Prostate gland (tissue), 2 donors: ENCODE results near the gene POLD1. TPM values are rescaled to one million over a fixed set of nuclear protein-coding genes. Genes with fewer than 3 reads are reported as not detected.

Experiments
- DNase-seq: peaks from one replicate; pipeline ENCODE4 v3.0.0-alpha.2; 2019; ENCODE audit warnings: low spot score
- H3K27ac ChIP-seq, 2 donors: fragments of 200-600 bp; sonication (generic); 2 replicates each; pipeline ENCODE4 v1.5.1; 2017 to 2019
- H3K27me3 ChIP-seq: fragments of 200-600 bp; sonication (generic); replicated peaks from 2 replicates; pipeline ENCODE4 v1.5.1; 2019; ENCODE audit not compliant: insufficient read depth
- H3K36me3 ChIP-seq, 2 donors: fragments of 200-600 bp; sonication (generic); 1 replicate in 1 of 2; 2 replicates in 1 of 2; pipeline versions ENCODE4 v1.5.1 to v1.8.1; 2017 to 2019
- H3K4me1 ChIP-seq: fragments of 200-600 bp; sonication (generic); replicated peaks from 2 replicates; pipeline ENCODE4 v1.5.1; 2019
- H3K4me3 ChIP-seq, 2 donors: fragments of 200-600 bp; sonication (generic); 2 replicates each; pipeline ENCODE4 v1.5.1; 2017 to 2019
- H3K9me3 ChIP-seq: fragments of 200-600 bp; sonication (generic); 2 replicates; pipeline ENCODE4 v1.5.1; 2017
- POLR2A ChIP-seq: fragments of 450-650 bp; IDR thresholded peaks from one replicate; pipeline ENCODE4 v1.6.1; 2016; ENCODE audit warnings: antibody characterized with exemption, mild to moderate bottlenecking
- POLR2AphosphoS5 ChIP-seq: sonication (generic); formaldehyde crosslinking; IDR thresholded peaks from one replicate; pipeline ENCODE4 v1.6.1; 2017; ENCODE audit warnings: antibody characterized with exemption
- WGBS: methylation state at CpG from one replicate; pipeline ENCODE4 v1.1.5; 2018; 5-methylcytosine and 5-hydroxymethylcytosine counted together
- intact Hi-C: fragments of 100-400 bp; cut with DNase I; formaldehyde crosslinking; loops from one replicate; pipeline ENCODE4 v1.14.2; 2022
- total RNA-seq, 2 donors: library from RNA; depleted of rRNA; stranded (reverse); fragments of >200 nt; gene quantifications; one replicate each; pipeline ENCODE4 v1.1.0, GENCODE V29; 2016
- TF ChIP-seq, protein P1 (sequence below), 4 experiments: fragments of 200-600 bp in 2 of 4; fragments of 450-650 bp in 2 of 4; sonication (generic) in 2 of 4; IDR thresholded peaks; 1 replicate in 3 of 4; 2 replicates in 1 of 4; pipeline ENCODE4 v1.5.1; 2016 to 2019; ENCODE audit warnings: antibody characterized with exemption in 4 of 4, mild to moderate bottlenecking in 2 of 4, moderate library complexity in 2 of 4

Gene POLD1
- total RNA-seq, 2 donors from 2014 or later: 15.6 to 35.7 TPM

DNA sequence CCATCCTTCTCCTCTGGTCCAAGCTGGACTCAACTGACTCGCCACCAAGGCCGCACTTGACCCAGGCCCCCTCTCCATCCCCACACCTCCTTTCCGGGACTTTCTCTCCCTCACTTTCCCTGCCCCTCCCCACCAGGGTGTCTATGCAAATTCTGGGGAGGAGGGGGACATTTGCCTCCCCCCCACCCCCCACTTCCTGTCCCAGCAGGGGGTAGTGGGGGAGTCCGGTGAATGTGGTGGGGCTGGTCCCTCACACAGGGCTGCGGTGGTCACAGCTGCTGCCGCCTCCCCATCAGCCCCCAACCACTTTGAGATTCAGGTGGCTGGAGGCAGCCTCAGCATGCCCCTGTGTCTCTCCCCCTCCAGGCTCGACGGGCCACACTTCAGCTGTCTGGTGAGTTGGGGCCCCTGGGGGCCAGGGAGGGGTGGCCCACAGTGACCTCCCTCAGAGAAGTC is 35.5 kb downstream of the POLD1 start:
- no peak for TF ChIP-seq POLR2A
- TF ChIP-seq POLR2AphosphoS5: no peak
- TF ChIP-seq, protein P1, sequence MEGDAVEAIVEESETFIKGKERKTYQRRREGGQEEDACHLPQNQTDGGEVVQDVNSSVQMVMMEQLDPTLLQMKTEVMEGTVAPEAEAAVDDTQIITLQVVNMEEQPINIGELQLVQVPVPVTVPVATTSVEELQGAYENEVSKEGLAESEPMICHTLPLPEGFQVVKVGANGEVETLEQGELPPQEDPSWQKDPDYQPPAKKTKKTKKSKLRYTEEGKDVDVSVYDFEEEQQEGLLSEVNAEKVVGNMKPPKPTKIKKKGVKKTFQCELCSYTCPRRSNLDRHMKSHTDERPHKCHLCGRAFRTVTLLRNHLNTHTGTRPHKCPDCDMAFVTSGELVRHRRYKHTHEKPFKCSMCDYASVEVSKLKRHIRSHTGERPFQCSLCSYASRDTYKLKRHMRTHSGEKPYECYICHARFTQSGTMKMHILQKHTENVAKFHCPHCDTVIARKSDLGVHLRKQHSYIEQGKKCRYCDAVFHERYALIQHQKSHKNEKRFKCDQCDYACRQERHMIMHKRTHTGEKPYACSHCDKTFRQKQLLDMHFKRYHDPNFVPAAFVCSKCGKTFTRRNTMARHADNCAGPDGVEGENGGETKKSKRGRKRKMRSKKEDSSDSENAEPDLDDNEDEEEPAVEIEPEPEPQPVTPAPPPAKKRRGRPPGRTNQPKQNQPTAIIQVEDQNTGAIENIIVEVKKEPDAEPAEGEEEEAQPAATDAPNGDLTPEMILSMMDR (IDR thresholded peaks at IDR 0.05): no peak
- H3K4me3 ChIP-seq: no peak overlapping the region
- H3K27ac ChIP-seq: no peak overlapping the region
- H3K9me3 ChIP-seq: no peaks in the 10 kb centered on the region
- 29% methylated on average over 8 of the region's 8 CpGs for WGBS
- H3K27me3 ChIP-seq: peaks cover 3% of the 10 kb centered on the region
- intact Hi-C loops: no loop called here
- no peaks in the 10 kb centered on the region for H3K36me3 ChIP-seq
- DNase-seq: no peak
- H3K4me1 ChIP-seq: no peaks in the 10 kb centered on the region

DNA sequence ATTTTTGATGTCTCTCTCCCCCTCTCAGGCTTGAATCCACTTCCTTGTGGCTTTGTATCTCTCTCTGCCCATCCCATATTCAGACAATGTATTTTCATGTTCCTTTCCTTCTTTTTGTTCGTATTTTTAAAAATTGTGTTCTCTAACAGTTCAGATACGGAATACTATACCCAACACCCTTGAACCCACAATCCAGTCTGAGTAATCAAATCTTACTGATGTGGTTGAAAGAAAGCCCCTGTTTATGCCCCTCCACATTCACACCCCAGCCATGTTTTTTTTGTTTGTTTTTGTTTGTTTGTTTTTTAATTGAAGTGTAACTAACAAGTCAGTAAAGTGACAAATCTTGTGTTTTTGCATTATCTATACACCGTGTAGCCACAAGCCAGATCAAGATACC is 36.0 kb downstream of the POLD1 start:
- no peak overlapping the region for H3K4me3 ChIP-seq
- no peaks in the 10 kb centered on the region for H3K4me1 ChIP-seq
- TF ChIP-seq POLR2A (no peak), POLR2AphosphoS5 (no peak)
- TF ChIP-seq, protein P1 (IDR thresholded peaks at IDR 0.05): no peak
- H3K36me3 ChIP-seq: no peaks in the 10 kb centered on the region
- no peak overlapping the region for H3K27ac ChIP-seq
- 58% methylated on average over 3 of the region's 3 CpGs for WGBS
- peaks cover 3% of the 10 kb centered on the region for H3K27me3 ChIP-seq
- DNase-seq: no peak
- no peaks in the 10 kb centered on the region for H3K9me3 ChIP-seq
- intact Hi-C loops: no loop called here

DNA sequence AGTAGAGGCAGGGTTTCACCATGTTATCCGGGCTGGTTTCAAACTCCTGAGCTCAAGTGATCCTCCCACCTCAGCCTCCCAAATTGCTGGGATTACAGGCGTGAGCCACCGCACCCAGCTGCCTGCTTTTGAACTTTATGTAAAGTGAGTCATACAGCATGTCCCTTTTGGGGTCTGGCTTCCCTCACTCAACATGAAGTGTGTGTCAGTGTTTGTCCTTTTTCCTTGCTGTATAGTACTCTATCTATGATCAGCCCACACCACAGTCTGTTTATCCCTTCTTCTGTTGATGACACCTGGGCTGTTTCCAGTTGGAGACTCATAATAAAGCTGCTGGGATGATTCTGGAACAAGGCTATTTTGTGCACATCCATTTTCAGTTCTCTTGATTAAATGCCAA is 36.7 kb downstream of the POLD1 start:
- Histone ChIP-seq H3K36me3 (no peaks in the 10 kb centered on the region), H3K4me1 (no peaks in the 10 kb centered on the region), H3K9me3 (no peaks in the 10 kb centered on the region), H3K27me3 (peaks cover 3% of the 10 kb centered on the region), H3K4me3 (no peak overlapping the region), H3K27ac (no peak overlapping the region)
- intact Hi-C loops: no loop called here
- 75% methylated on average over 3 of the region's 3 CpGs for WGBS
- TF ChIP-seq, protein P1 (IDR thresholded peaks at IDR 0.05): no peak
- no peak for TF ChIP-seq POLR2A
- no peak for DNase-seq

DNA sequence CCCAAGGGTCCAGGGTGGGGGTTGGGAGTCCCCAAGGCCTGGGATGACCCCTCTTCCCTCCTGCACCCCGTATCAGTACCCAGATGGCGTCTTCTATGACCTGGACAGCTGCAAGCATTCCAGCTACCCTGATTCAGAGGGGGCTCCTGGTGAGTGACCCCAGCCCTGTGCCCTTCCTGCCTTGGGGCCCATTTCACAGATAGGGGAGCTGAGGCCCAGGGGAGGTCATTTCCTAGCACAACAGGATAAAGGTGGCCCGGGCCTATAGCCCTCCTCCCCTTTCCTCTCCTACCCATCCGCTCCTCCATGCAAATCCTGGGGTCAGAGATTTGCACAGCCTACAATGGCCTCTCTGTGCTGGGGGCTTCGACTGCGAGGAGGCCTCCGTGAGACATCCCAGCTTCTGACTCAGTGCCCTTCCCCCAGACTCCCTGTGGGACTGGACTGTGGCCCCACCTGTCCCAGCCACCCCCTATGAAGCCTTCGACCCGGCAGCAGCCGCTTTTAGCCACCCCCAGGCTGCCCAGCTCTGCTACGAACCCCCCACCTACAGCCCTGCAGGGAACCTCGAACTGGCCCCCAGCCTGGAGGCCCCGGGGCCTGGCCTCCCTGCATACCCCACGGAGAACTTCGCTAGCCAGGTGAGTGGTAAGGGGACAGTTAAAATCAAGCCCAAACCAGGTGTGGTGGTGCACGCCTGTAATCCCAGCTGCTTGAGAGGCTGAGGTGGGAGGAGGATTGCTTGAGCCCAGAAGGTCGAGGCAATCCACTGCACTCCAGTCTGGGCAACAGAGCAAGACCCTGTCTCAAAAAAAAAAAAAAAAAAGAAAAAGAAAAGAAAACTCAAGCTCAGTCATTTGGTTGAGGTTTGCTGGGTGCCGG is 38.5 kb downstream of the POLD1 start:
- Histone ChIP-seq H3K27me3 (peaks cover 3% of the 10 kb centered on the region), H3K36me3 (no peaks in the 10 kb centered on the region), H3K4me3 (no peak overlapping the region), H3K9me3 (no peaks in the 10 kb centered on the region), H3K4me1 (no peaks in the 10 kb centered on the region), H3K27ac (no peak overlapping the region)
- no peak for TF ChIP-seq POLR2AphosphoS5
- TF ChIP-seq, protein P1 (IDR thresholded peaks at IDR 0.05): no peak
- TF ChIP-seq POLR2A: no peak
- WGBS: 85% methylated on average over 18 of the region's 18 CpGs
- no peak for DNase-seq
- intact Hi-C loops: no loop called here
